ENCODE data around the gene NEK1. TPM values are rescaled to one million over a fixed set of nuclear protein-coding genes. Genes with fewer than 3 reads are reported as not detected.

Gene NEK1
- total RNA-seq, 4 donors from 2014 or later, result 18.8 to 33.8 (median 25.0) TPM

DNA sequence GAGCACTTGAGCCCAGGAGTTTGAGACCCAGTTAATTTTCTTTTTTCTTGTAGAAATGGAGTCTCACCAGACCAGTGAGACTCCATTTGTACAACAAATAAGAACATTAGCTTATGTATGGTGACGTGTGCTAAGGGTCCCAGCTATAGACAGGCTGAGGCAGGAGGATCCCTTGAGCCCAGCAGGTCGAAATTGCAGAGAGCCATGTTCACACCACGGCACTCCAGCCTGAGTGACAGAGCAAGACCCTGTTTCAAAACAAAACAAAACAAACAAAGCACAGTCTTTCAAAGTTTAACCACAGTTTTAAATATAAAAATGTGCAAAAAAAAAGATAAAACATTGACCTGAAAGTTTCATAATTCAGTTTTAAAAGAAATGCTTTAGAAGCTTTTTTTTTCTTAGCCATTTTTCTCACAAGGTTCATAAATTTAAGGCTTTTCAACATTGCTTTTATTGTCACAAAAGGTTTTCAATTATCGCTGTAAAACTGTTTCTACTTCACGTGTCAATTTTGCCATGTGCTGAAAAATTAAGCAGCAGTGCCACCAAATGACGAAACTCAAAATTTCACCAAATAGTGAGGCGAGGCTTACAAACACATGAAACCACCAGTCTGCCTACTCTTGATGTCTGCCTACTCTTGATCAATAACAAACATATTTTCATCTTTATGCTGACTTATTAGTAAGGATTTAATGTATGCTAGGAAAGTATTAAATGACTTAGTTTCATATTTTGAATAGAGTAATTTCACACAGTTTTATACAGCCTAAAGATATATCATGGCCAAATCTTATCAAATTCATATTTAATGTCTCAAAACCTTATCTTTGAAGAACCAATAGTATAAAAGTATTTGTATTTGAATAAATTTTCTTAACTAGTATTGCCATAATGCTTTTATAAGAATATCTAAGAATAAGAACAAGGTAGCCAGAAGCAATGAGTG lies 126.3 kb downstream of the NEK1 start:
- Histone ChIP-seq H3K9me3 (no peaks in the 10 kb centered on the region), H3K27ac (no peak overlapping the region), H3K4me3 (no peak overlapping the region), H3K27me3 (no peaks in the 10 kb centered on the region), H3K36me3 (no peaks in the 10 kb centered on the region), H3K4me1 (no peaks in the 10 kb centered on the region)
- intact Hi-C loops (cut with DNase I; ENCODE audit: low total_unique reads), result loop anchor here (10.0 kb wide), 1 partner anchor 561 kb away; no protein-coding TSS in a partner anchor
- TF ChIP-seq CTCF (IDR thresholded peaks at IDR 0.05), result peak; percentile 31 to 70 (median 50)
- no peak for TF ChIP-seq POLR2A (IDR thresholded peaks at IDR 0.05)
- peak in 1 of 2 donors; percentile 18 for DNase-seq

DNA sequence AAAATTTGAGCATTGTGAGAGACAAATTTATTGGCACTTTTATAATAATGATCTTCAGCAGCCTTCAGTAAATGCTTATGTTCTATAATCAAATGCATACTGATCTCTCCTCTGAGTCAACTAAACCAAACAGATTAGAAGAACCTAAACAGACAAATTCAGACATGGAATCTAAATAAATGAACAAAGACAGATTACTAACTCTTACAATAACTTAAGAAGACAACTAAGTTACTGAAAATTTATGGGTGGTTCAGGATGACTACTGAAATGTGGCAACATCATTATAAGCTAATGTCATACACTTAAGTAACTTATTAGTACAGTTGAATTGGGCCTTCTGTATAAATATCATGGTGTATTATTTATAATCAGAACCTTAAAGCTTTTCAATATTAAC lies 127.3 kb downstream of the NEK1 start:
- H3K4me3 ChIP-seq, result no peak overlapping the region
- no peak overlapping the region for H3K27ac ChIP-seq
- no peaks in the 10 kb centered on the region for H3K9me3 ChIP-seq
- no peaks in the 10 kb centered on the region for H3K27me3 ChIP-seq
- TF ChIP-seq POLR2A (IDR thresholded peaks at IDR 0.05) (no peak), CTCF (IDR thresholded peaks at IDR 0.05) (no peak)
- H3K36me3 ChIP-seq, result no peaks in the 10 kb centered on the region
- no peak for DNase-seq
- no peaks in the 10 kb centered on the region for H3K4me1 ChIP-seq
- intact Hi-C loops (cut with DNase I; ENCODE audit: low total_unique reads), result loop anchor here (10.0 kb wide), 1 partner anchor 560 kb away; no protein-coding TSS in a partner anchor

DNA sequence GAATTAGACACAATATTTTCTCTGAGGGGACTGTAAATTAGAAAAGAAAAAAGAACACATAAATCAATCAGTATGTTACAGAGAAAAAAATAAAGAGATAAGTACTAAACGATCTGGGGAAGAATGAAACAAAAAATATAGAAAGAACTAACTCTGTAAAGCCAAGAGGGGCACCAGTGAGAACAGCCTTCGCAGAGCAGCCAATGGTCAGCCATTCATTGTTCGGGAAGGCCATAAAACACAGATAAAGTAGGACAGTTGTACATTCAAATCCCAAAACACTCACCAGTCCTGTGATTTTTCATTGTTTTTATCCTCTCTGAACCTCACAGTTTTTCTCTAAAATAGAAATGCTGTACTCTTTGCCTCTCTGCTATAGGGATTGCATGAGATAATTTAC lies 127.9 kb downstream of the NEK1 start:
- no peak for TF ChIP-seq POLR2A (IDR thresholded peaks at IDR 0.05)
- no peak for TF ChIP-seq CTCF (IDR thresholded peaks at IDR 0.05)
- Histone ChIP-seq H3K9me3 (no peaks in the 10 kb centered on the region), H3K4me1 (no peaks in the 10 kb centered on the region), H3K27me3 (no peaks in the 10 kb centered on the region), H3K36me3 (no peaks in the 10 kb centered on the region), H3K4me3 (no peak overlapping the region), H3K27ac (no peak overlapping the region)
- DNase-seq, result no peak
- intact Hi-C loops (cut with DNase I; ENCODE audit: low total_unique reads), result loop anchor here (10.0 kb wide), 1 partner anchor 560 kb away; no protein-coding TSS in a partner anchor

DNA sequence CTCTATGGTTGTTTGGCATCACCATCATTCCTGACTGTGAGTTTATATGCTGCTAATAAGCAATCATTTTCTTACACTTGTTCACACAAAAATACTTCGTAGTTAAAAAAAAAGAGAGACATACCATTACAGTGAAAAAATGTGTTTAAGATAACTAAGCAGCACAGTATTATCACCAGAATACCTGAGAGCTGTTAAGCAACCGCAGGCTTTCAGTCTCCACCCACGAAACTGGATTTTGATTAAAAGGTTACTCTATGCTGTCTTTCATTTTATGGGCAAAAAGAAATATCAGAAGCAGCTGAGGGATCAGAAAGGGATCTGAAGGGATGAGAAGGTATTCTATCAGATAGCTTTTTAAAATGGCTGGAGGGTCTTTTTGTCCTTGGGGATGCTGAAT lies 148.3 kb downstream of the NEK1 start:
- no peaks in the 10 kb centered on the region for H3K9me3 ChIP-seq
- intact Hi-C loops (cut with DNase I; ENCODE audit: low total_unique reads), result no loop called here
- no peak overlapping the region for H3K27ac ChIP-seq
- no peak for TF ChIP-seq POLR2A (IDR thresholded peaks at IDR 0.05)
- no peak for TF ChIP-seq CTCF (IDR thresholded peaks at IDR 0.05)
- DNase-seq, result no peak
- H3K4me1 ChIP-seq, result no peaks in the 10 kb centered on the region
- H3K27me3 ChIP-seq, result no peaks in the 10 kb centered on the region
- no peak overlapping the region for H3K4me3 ChIP-seq
- no peaks in the 10 kb centered on the region for H3K36me3 ChIP-seq

DNA sequence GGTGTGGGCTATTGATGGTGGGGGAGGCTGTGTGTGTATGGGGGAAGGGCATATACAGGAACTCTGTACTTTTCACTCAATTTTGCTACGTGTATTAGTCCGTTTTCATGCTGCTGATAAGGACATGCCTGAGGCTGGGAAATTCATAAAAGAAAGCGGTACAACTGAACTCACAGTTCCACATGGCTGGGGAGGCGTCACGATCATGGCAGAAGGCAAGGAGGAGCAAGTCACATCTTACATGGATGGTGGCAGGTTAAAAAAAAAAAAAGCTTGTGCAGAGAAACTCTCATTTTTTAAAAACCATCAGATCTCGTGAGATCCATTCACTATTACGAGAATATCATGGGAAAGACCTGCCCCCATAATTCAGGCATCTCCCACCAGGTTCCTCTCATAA lies 152.3 kb downstream of the NEK1 start:
- intact Hi-C loops (cut with DNase I; ENCODE audit: low total_unique reads), result no loop called here
- no peak for DNase-seq
- Histone ChIP-seq H3K27ac (no peak overlapping the region), H3K9me3 (no peaks in the 10 kb centered on the region), H3K36me3 (no peaks in the 10 kb centered on the region), H3K4me3 (no peak overlapping the region), H3K4me1 (no peaks in the 10 kb centered on the region), H3K27me3 (no peaks in the 10 kb centered on the region)
- TF ChIP-seq POLR2A (IDR thresholded peaks at IDR 0.05), result no peak

All from uterus (tissue), 4 donors.